H9 (cell line): ENCODE data around the gene LYST. TPM values are rescaled to one million over a fixed set of nuclear protein-coding genes. Genes with fewer than 3 reads are reported as not detected.

Experiments
- DNase-seq: peaks from one replicate; pipeline ENCODE4 v3.0.0-alpha.2; 2017
- H2AFZ ChIP-seq: one replicate; pipeline ENCODE4 v1.6.1; 2013; ENCODE audit warnings: mild to moderate bottlenecking, low read length, control low read depth, moderate library complexity
- H2AK5ac ChIP-seq: 2 replicates; pipeline ENCODE4 v1.6.1; 2013; ENCODE audit warnings: low read length, control low read depth, mixed read lengths; ENCODE audit not compliant: insufficient read length
- H2BK120ac ChIP-seq: one replicate; pipeline ENCODE4 v1.6.1; 2013; ENCODE audit warnings: low read depth, mild to moderate bottlenecking, low read length, control low read depth, inconsistent platforms; ENCODE audit not compliant: poor library complexity, severe bottlenecking
- H2BK12ac ChIP-seq: 2 replicates; pipeline ENCODE4 v1.6.1; 2013; ENCODE audit warnings: low read length, control low read depth, mixed read lengths, low read depth; ENCODE audit not compliant: insufficient read length
- H2BK15ac ChIP-seq: 2 replicates; pipeline ENCODE4 v1.6.1; 2013; ENCODE audit warnings: low read depth, low read length, control low read depth
- H2BK20ac ChIP-seq: one replicate; pipeline ENCODE4 v1.6.1; 2013; ENCODE audit warnings: low read depth, mild to moderate bottlenecking, low read length, control low read depth, inconsistent platforms; ENCODE audit not compliant: poor library complexity, severe bottlenecking
- H2BK5ac ChIP-seq: 2 replicates; pipeline ENCODE4 v1.6.1; 2013; ENCODE audit warnings: low read length, control low read depth, mixed read lengths; ENCODE audit not compliant: insufficient read length
- H3K14ac ChIP-seq: 2 replicates; pipeline ENCODE4 v1.6.1; 2013; ENCODE audit warnings: low read length, control low read depth; ENCODE audit not compliant: insufficient read depth
- H3K18ac ChIP-seq: 2 replicates; pipeline ENCODE4 v1.6.1; 2013; ENCODE audit warnings: low read depth, mild to moderate bottlenecking, mixed read lengths, low read length, control low read depth; ENCODE audit not compliant: insufficient read length
- H3K23ac ChIP-seq: 2 replicates; pipeline ENCODE4 v1.6.1; 2013; ENCODE audit warnings: low read length, control low read depth, mixed read lengths, low read depth; ENCODE audit not compliant: insufficient read length
- H3K23me2 ChIP-seq: 2 replicates; pipeline ENCODE4 v1.6.1; 2013; ENCODE audit warnings: low read depth, mild to moderate bottlenecking, mixed read lengths, low read length, control low read depth; ENCODE audit not compliant: insufficient read length, poor library complexity, severe bottlenecking
- H3K27ac ChIP-seq: 2 replicates; pipeline ENCODE4 v1.5.1; 2013; ENCODE audit warnings: low read length, control low read depth, mixed read lengths, low read depth; ENCODE audit not compliant: insufficient read length
- H3K27me3 ChIP-seq: 2 replicates; pipeline ENCODE4 v1.6.1; 2013; ENCODE audit warnings: low read length, control low read depth, inconsistent platforms; ENCODE audit not compliant: insufficient read depth
- H3K4ac ChIP-seq: 2 replicates; pipeline ENCODE4 v1.6.1; 2013; ENCODE audit warnings: low read depth, mild to moderate bottlenecking, control low read depth, inconsistent platforms, low read length, moderate library complexity
- H3K4me1 ChIP-seq: 2 replicates; pipeline ENCODE4 v1.6.1; 2013; ENCODE audit warnings: low read length, control low read depth, inconsistent platforms; ENCODE audit not compliant: insufficient read depth
- H3K4me2 ChIP-seq: 2 replicates; pipeline ENCODE4 v1.6.1; 2013; ENCODE audit warnings: low read length, control low read depth, mixed read lengths; ENCODE audit not compliant: insufficient read length, insufficient read depth
- H3K56ac ChIP-seq: 2 replicates; pipeline ENCODE4 v1.6.1; 2013; ENCODE audit warnings: low read depth, mild to moderate bottlenecking, mixed read lengths, low read length, control low read depth; ENCODE audit not compliant: insufficient read length
- H3K79me1 ChIP-seq: 2 replicates; pipeline ENCODE4 v1.6.1; 2013; ENCODE audit warnings: low read depth, mild to moderate bottlenecking, moderate library complexity, low read length, control low read depth, inconsistent platforms; ENCODE audit not compliant: insufficient read depth, poor library complexity, severe bottlenecking
- H3K79me2 ChIP-seq: 2 replicates; pipeline ENCODE4 v1.6.1; 2013; ENCODE audit warnings: low read length, control low read depth, inconsistent platforms; ENCODE audit not compliant: insufficient read depth
- H3K9ac ChIP-seq: 2 replicates; pipeline ENCODE4 v1.6.1; 2013; ENCODE audit warnings: low read length, control low read depth, mixed read lengths; ENCODE audit not compliant: insufficient read length; ENCODE audit errors: extremely low read depth
- H3K9me3 ChIP-seq: one replicate; pipeline ENCODE4 v1.6.1; 2013; ENCODE audit warnings: low read depth, low read length, inconsistent platforms; ENCODE audit not compliant: control insufficient read depth
- H3T11ph ChIP-seq: one replicate; pipeline ENCODE4 v1.6.1; 2013; ENCODE audit warnings: mild to moderate bottlenecking, low read length, control low read depth, inconsistent platforms
- H4K20me1 ChIP-seq: one replicate; pipeline ENCODE4 v1.6.1; 2013; ENCODE audit not compliant: control insufficient read depth, insufficient read length, insufficient read depth
- H4K5ac ChIP-seq: 2 replicates; pipeline ENCODE4 v1.6.1; 2013; ENCODE audit warnings: low read depth, mild to moderate bottlenecking, mixed read lengths, low read length, control low read depth; ENCODE audit not compliant: insufficient read length
- H4K8ac ChIP-seq: replicated peaks from 2 replicates; pipeline ENCODE4 v1.6.1; 2013; ENCODE audit warnings: low read length, control low read depth, mixed read lengths, low read depth; ENCODE audit not compliant: insufficient read length
- H4K91ac ChIP-seq: 2 replicates; pipeline ENCODE4 v1.6.1; 2013; ENCODE audit warnings: low read depth, mild to moderate bottlenecking, moderate library complexity, mixed read lengths, low read length, control low read depth; ENCODE audit not compliant: insufficient read length
- H3K27ac Mint-ChIP-seq, 3 experiments: 2 replicates in 2 of 3; 3 replicates in 1 of 3; pipeline ENCODE4 v1.8.0; 2020 to 2021; ENCODE audit warnings: mixed read lengths in 3 of 3, mild to moderate bottlenecking in 1 of 3, moderate library complexity in 1 of 3
- H3K27me3 Mint-ChIP-seq: 2 replicates; pipeline ENCODE4 v1.8.0; 2021; ENCODE audit warnings: low read depth, mild to moderate bottlenecking, moderate library complexity, mixed read lengths
- H3K36me3 Mint-ChIP-seq, 3 experiments: 2 replicates in 2 of 3; 3 replicates in 1 of 3; pipeline ENCODE4 v1.8.0; 2020 to 2021; ENCODE audit warnings: low read depth in 3 of 3, mixed read lengths in 3 of 3; ENCODE audit not compliant: insufficient read depth in 1 of 3
- H3K4me1 Mint-ChIP-seq, 2 experiments: 2 replicates each; pipeline ENCODE4 v1.8.0; 2020; ENCODE audit warnings: mixed read lengths in 2 of 2
- H3K4me3 Mint-ChIP-seq, 2 experiments: 2 replicates in 1 of 2; 3 replicates in 1 of 2; pipeline ENCODE4 v1.8.0; 2020 to 2021; ENCODE audit warnings: mild to moderate bottlenecking in 2 of 2, mixed read lengths in 2 of 2, moderate library complexity in 1 of 2
- H3K9me3 Mint-ChIP-seq, 2 experiments: 2 replicates in 1 of 2; 3 replicates in 1 of 2; pipeline ENCODE4 v1.8.0; 2020; ENCODE audit warnings: mild to moderate bottlenecking in 2 of 2, mixed read lengths in 2 of 2, moderate library complexity in 1 of 2
- WGBS: extraction: QIAGEN DNeasy Blood & Tissue Kit; methylation state at CpG from one replicate; pipeline ENCODE4 v1.1.7; 2013; ENCODE audit warnings: missing lambda C conversion rate, low lambda C conversion rate, mixed read lengths; ENCODE audit not compliant: insufficient read length; ENCODE audit errors: extremely low coverage; 5-methylcytosine and 5-hydroxymethylcytosine counted together
- total RNA-seq: library from RNA; stranded (reverse); gene quantifications from 2 replicates; pipeline ENCODE4 v1.2.1, GENCODE V29; 2021
- TF ChIP-seq, protein P1 (sequence below): fragments of 200-600 bp; sonication (generic); conservative IDR thresholded peaks from 3 replicates; pipeline ENCODE4 v1.8.0; 2021; ENCODE audit warnings: antibody characterized with exemption, mild to moderate bottlenecking

Gene LYST
- total RNA-seq, 1 experiment from 2014 or later, result 0.13 TPM

DNA sequence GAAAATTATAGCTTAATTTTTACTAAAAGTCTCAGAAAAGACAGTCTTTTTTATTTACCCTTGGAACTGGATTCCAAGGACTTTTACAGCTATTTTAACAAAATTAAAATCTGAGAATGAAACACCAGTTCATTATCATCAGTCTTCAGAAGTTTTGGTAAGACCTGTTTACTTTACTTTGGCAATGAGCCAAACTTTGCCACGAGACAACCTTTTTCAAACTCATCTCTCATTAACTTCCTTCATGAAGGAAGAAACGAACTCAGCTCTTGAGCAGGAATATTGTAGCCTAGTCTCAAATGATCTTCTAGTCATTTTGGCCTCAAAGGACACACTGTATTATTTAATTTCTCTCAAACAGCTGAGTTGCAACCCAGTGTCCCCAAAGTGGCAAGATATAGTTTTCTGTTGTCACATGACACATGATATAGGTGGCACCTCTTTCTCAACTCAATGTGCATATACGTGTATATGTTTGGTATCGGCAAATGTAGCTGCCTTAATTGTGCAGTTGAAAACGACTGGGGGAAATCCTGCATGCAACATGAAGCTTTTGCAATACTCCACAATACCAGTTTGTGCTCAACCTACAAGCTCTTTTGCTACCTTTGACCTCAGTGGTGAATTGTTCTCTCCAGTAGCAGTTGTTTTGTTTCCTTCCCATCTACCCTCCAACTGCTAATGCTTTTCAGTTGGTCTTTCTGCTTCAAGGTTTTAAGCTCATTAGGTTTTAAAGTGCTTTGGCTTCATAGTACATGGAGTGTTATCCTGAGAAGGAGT, 208.8 kb downstream of the LYST start:
- H2BK120ac ChIP-seq, result no peak overlapping the region
- H3K56ac ChIP-seq, result no peak overlapping the region
- Mint-ChIP-seq H3K27ac (0 out of 7 replicates have a peak overlapping the region, but pooled peaks of 1 of the 3 experiments have one; percentile 37), H3K27me3 (peaks cover 7% of the 10 kb centered on the region), H3K36me3 (peaks cover 0 to 4% (median 0%) of the 10 kb centered on the region in 3 experiments; a peak in 1 of 7 replicates), H3K4me1 (peaks cover 35 to 41% of the 10 kb centered on the region in 2 experiments), H3K4me3 (no peak overlapping the region), H3K9me3 (no peaks in the 10 kb centered on the region)
- no peak overlapping the region for H2BK20ac ChIP-seq
- no peaks in the 10 kb centered on the region for H3K23me2 ChIP-seq
- H3K14ac ChIP-seq, result no peak overlapping the region
- no peaks in the 10 kb centered on the region for H3K79me1 ChIP-seq
- H3K79me2 ChIP-seq, result no peaks in the 10 kb centered on the region
- peaks cover 4% of the 10 kb centered on the region; the same call in 1 of the 2 replicates for H3K4me1 ChIP-seq
- H3T11ph ChIP-seq, result no peak overlapping the region
- WGBS, result no CpG with 5 or more reads among the region's 5 CpGs
- H2BK5ac ChIP-seq, result no peak overlapping the region
- H2AK5ac ChIP-seq, result no peak overlapping the region
- H4K8ac ChIP-seq, result no peak overlapping the region
- H4K20me1 ChIP-seq, result no peaks in the 10 kb centered on the region
- no peak overlapping the region for H2BK12ac ChIP-seq
- H3K9me3 ChIP-seq, result no peaks in the 10 kb centered on the region
- no peak overlapping the region for H3K4me2 ChIP-seq
- H3K23ac ChIP-seq, result no peak overlapping the region
- no peak overlapping the region for H4K91ac ChIP-seq
- H4K5ac ChIP-seq, result no peak overlapping the region
- H3K9ac ChIP-seq, result no peak overlapping the region
- H2AFZ ChIP-seq, result no peak overlapping the region
- no peak overlapping the region for H3K18ac ChIP-seq
- no peak overlapping the region for H3K27ac ChIP-seq
- no peak overlapping the region for H3K4ac ChIP-seq
- no peak overlapping the region for H2BK15ac ChIP-seq
- no peaks in the 10 kb centered on the region for H3K27me3 ChIP-seq
- no peak for DNase-seq
- TF ChIP-seq, protein P1, sequence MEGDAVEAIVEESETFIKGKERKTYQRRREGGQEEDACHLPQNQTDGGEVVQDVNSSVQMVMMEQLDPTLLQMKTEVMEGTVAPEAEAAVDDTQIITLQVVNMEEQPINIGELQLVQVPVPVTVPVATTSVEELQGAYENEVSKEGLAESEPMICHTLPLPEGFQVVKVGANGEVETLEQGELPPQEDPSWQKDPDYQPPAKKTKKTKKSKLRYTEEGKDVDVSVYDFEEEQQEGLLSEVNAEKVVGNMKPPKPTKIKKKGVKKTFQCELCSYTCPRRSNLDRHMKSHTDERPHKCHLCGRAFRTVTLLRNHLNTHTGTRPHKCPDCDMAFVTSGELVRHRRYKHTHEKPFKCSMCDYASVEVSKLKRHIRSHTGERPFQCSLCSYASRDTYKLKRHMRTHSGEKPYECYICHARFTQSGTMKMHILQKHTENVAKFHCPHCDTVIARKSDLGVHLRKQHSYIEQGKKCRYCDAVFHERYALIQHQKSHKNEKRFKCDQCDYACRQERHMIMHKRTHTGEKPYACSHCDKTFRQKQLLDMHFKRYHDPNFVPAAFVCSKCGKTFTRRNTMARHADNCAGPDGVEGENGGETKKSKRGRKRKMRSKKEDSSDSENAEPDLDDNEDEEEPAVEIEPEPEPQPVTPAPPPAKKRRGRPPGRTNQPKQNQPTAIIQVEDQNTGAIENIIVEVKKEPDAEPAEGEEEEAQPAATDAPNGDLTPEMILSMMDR, result no peak
